Activated CD8-positive, alpha-beta memory T cell treated with anti-CD3 and anti-CD28 coated beads for 24 hours (primary cell): ENCODE data around the gene ZNF408.
"Not testable (repeated sequence)": the region's sequence is repeated elsewhere in the genome, so short reads cannot be mapped to it uniquely, and the experiment has no call there.

ENCODE experiments used
- DNase-seq: peaks from one replicate; pipeline ENCODE4 v3.0.0-alpha.2; 2020

The ZNF408 gene

GRCh38 chr11:46698597-46698996 is 2.2 kb upstream of the ZNF408 start:
- DNase-seq: no peak

GRCh38 chr11:46701078-46701654 is 335 bp downstream of the ZNF408 start:
- peak; percentile 60 for DNase-seq

GRCh38 chr11:46705070-46705688 is 4.3 kb downstream of the ZNF408 start:
- no peak for DNase-seq

GRCh38 chr11:46706886-46707285 is 6.1 kb downstream of the ZNF408 start:
- DNase-seq: no peak

- DNase-seq: not testable (repeated sequence)
These were observed 8.5 kb downstream of the ZNF408 start for GRCh38 chr11:46709351-46709750.

- no peak for DNase-seq
These were observed 10.0 kb downstream of the ZNF408 start for GRCh38 chr11:46710821-46711269.

GRCh38 chr11:46711303-46711702 is 10.5 kb downstream of the ZNF408 start:
- DNase-seq: no peak

- no peak for DNase-seq
These were observed 12.2 kb downstream of the ZNF408 start for GRCh38 chr11:46712874-46713576.

- DNase-seq: not testable (repeated sequence)
These were observed 17.0 kb downstream of the ZNF408 start for GRCh38 chr11:46717825-46718154.

- no peak for DNase-seq
These were observed 17.6 kb downstream of the ZNF408 start for GRCh38 chr11:46718155-46719019.

GRCh38 chr11:46719048-46719542 is 18.3 kb downstream of the ZNF408 start, which contains the start of gene F2:
TSS of gene F2 (plus strand) at chr11:46719213. CDS start at chr11:46719236, 23 bp downstream.
- no peak for DNase-seq

- no peak for DNase-seq
These were observed 18.9 kb downstream of the ZNF408 start for GRCh38 chr11:46719543-46720218.

- no peak for DNase-seq
These were observed 20.5 kb downstream of the ZNF408 start for GRCh38 chr11:46721286-46721685.

GRCh38 chr11:46722566-46723358 is 21.9 kb downstream of the ZNF408 start:
- DNase-seq: no peak

GRCh38 chr11:46723359-46723680 is 22.5 kb downstream of the ZNF408 start:
- no peak for DNase-seq

GRCh38 chr11:46724088-46724487 is 23.3 kb downstream of the ZNF408 start:
- no peak for DNase-seq

- no peak for DNase-seq
These were observed 24.7 kb downstream of the ZNF408 start for GRCh38 chr11:46725338-46726205.

- no peak for DNase-seq
These were observed 25.5 kb downstream of the ZNF408 start for GRCh38 chr11:46726206-46726862.

- DNase-seq: no peak
These were observed 27.3 kb downstream of the ZNF408 start for GRCh38 chr11:46727952-46728658.

GRCh38 chr11:46728659-46729040 is 27.8 kb downstream of the ZNF408 start:
- DNase-seq: no peak
